GM10248 (cell line): ENCODE data around the gene ACOXL.

ENCODE experiments used
- CTCF ChIA-PET: fragments of 300-600 bp; sonication (Branson Sonifier 250); formaldehyde crosslinking; extraction: SDS; loops from one replicate; lab custom pipeline; 2021; ENCODE audit warnings: antibody characterized with exemption; lab: Yijun Ruan, JAX
- POLR2A ChIA-PET: fragments of 350-650 bp; sonication (Branson Sonifier 250); formaldehyde crosslinking; extraction: SDS; loops from one replicate; lab custom pipeline; 2020; ENCODE audit warnings: antibody characterized with exemption; lab: Yijun Ruan, JAX
- DNase-seq: peaks from one replicate; pipeline ENCODE4 v3.0.0; 2012; ENCODE audit errors: extremely low spot score
- CTCF ChIP-seq: IDR thresholded peaks from 2 replicates; pipeline ENCODE4 v1.5.1; 2012; ENCODE audit warnings: mild to moderate bottlenecking, low read depth; ENCODE audit errors: extremely low read depth, missing control alignments, control extremely low read depth

Gene ACOXL

GRCh38 chr2:111165084-111165483 is 432.7 kb downstream of the ACOXL start:
- no peak for DNase-seq
- CTCF ChIA-PET: no interaction called here
- no peak for TF ChIP-seq CTCF
- POLR2A ChIA-PET: no interaction called here

- DNase-seq: no peak
- ChIA-PET CTCF (no interaction called here), POLR2A (no interaction called here)
- no peak for TF ChIP-seq CTCF
Observed at GRCh38 chr2:111166115-111166514, 433.7 kb downstream of the ACOXL start.

- peak; percentile 37 for DNase-seq
- no peak for TF ChIP-seq CTCF
- ChIA-PET CTCF (interaction anchor here (0.7 to 1.6 kb wide), 4 partner anchors 24 to 72 kb away, joined by 3 to 6 read pairs (median 4); no protein-coding TSS in a partner anchor), POLR2A (interaction anchor here (1.6 kb wide), 1 partner anchor 47 kb away, joined by 4 read pairs; the partner anchor contains the start of gene BCL2L11)
Observed at GRCh38 chr2:111167076-111167862, 434.9 kb downstream of the ACOXL start.

GRCh38 chr2:111167863-111168162 is 435.4 kb downstream of the ACOXL start:
- CTCF ChIA-PET: interaction anchor here (0.7 to 1.6 kb wide), 4 partner anchors 24 to 72 kb away, joined by 3 to 6 read pairs (median 4); no protein-coding TSS in a partner anchor

More at GRCh38 chr2:111167863-111168162, 435.4 kb downstream of the ACOXL start:
- POLR2A ChIA-PET: interaction anchor here (1.6 kb wide), 1 partner anchor 47 kb away, joined by 4 read pairs; the partner anchor contains the start of gene BCL2L11
- TF ChIP-seq CTCF: no peak
- DNase-seq: no peak
